H1 (cell line): Measurements from ENCODE around the gene IQCK. TPM values are rescaled to one million over a fixed set of nuclear protein-coding genes. Genes with fewer than 3 reads are reported as not detected.
A peak's percentile ranks its signal among the peaks of the same experiment; 100 is the strongest.

Experiments
- CTCF ChIA-PET: fragments of 300-600 bp; sonication (Branson Sonifier 250); formaldehyde crosslinking; loops from one replicate; lab custom pipeline; 2021; ENCODE audit not compliant: partially characterized antibody; lab: Charles Lee
- POLR2A ChIA-PET: fragments of 300-600 bp; sonication (Branson Sonifier 250); formaldehyde crosslinking; loops from one replicate; lab custom pipeline; 2021; ENCODE audit warnings: inconsistent platforms; ENCODE audit not compliant: partially characterized antibody; lab: Charles Lee
- DNase-seq, 2 experiments: peaks; one replicate each; pipeline versions ENCODE4 v3.0.0 to v3.0.0-alpha.2; 2010 to 2022; ENCODE audit warnings: low spot score in 2 of 2, low read depth in 1 of 2, mixed read lengths in 1 of 2
- FAIRE-seq: peaks from 2 replicates; lab custom pipeline; 2011; peaks lifted over from hg19 to GRCh38; lab: Jason Lieb, UNC
- H2AFZ ChIP-seq: 2 replicates; pipeline ENCODE4 v1.8.1; 2012; ENCODE audit warnings: low read length, inconsistent platforms
- H2AK5ac ChIP-seq: 2 replicates; pipeline ENCODE4 v1.6.1; 2013; ENCODE audit warnings: low read depth, low read length
- H2BK120ac ChIP-seq: replicated peaks from 2 replicates; pipeline ENCODE3; 2013; ENCODE audit warnings: low read depth, low read length, inconsistent platforms
- H2BK12ac ChIP-seq: 2 replicates; pipeline ENCODE4 v1.6.1; 2013; ENCODE audit warnings: low read depth, low read length
- H2BK15ac ChIP-seq: 2 replicates; pipeline ENCODE4 v1.6.1; 2013; ENCODE audit warnings: low read length
- H2BK20ac ChIP-seq: 2 replicates; pipeline ENCODE4 v1.6.1; 2013; ENCODE audit warnings: low read length
- H2BK5ac ChIP-seq: 2 replicates; pipeline ENCODE4 v1.6.1; 2013; ENCODE audit warnings: low read depth, low read length
- H3K14ac ChIP-seq: 2 replicates; pipeline ENCODE4 v1.6.1; 2013; ENCODE audit warnings: inconsistent platforms; ENCODE audit not compliant: insufficient read length
- H3K18ac ChIP-seq: 2 replicates; pipeline ENCODE4 v1.6.1; 2013; ENCODE audit warnings: low read length; ENCODE audit errors: extremely low read depth
- H3K23ac ChIP-seq: 2 replicates; pipeline ENCODE4 v1.6.1; 2013; ENCODE audit warnings: inconsistent platforms; ENCODE audit not compliant: insufficient read length
- H3K23me2 ChIP-seq: 2 replicates; pipeline ENCODE4 v1.6.1; 2013; ENCODE audit warnings: low read depth, low read length
- H3K27ac ChIP-seq: 2 replicates; pipeline ENCODE4 v1.6.1; 2011; ENCODE audit warnings: low read depth, low read length, inconsistent platforms
- H3K27me3 ChIP-seq, 4 experiments: replicated peaks in 1 of 4; 1 replicate in 1 of 4; 2 replicates in 3 of 4; pipeline versions ENCODE4 v1.6.1 to v1.8.1; 2011 to 2013; ENCODE audit warnings: low read length in 3 of 4, mild to moderate bottlenecking in 3 of 4, inconsistent platforms in 2 of 4, mixed read lengths in 2 of 4, moderate library complexity in 1 of 4; ENCODE audit not compliant: control insufficient read depth in 3 of 4, insufficient read depth in 3 of 4; ENCODE audit errors: extremely low read depth in 1 of 4
- H3K36me3 ChIP-seq, 4 experiments: 2 replicates each; pipeline versions ENCODE4 v1.6.1 to v1.8.1; 2011 to 2013; ENCODE audit warnings: mild to moderate bottlenecking in 4 of 4, low read length in 3 of 4, moderate library complexity in 2 of 4, control low read depth in 1 of 4, inconsistent platforms in 1 of 4; ENCODE audit not compliant: insufficient read depth in 4 of 4, control insufficient read depth in 2 of 4
- H3K4ac ChIP-seq: replicated peaks from 2 replicates; pipeline ENCODE3; 2013; ENCODE audit warnings: low read length, low read depth, mixed read lengths, inconsistent platforms; ENCODE audit not compliant: insufficient read length
- H3K4me1 ChIP-seq, 4 experiments: replicated peaks in 1 of 4; 1 replicate in 1 of 4; 2 replicates in 3 of 4; pipeline versions ENCODE4 v1.6.1 to v1.8.1; 2011 to 2013; ENCODE audit warnings: low read length in 3 of 4, inconsistent platforms in 2 of 4, mixed read lengths in 1 of 4; ENCODE audit not compliant: insufficient read depth in 4 of 4, control insufficient read depth in 3 of 4
- H3K4me2 ChIP-seq, 2 experiments: 2 replicates each; pipeline versions ENCODE4 v1.6.1 to v1.8.1; 2011 to 2013; ENCODE audit warnings: low read depth in 2 of 2, low read length in 2 of 2, control low read depth in 1 of 2, inconsistent platforms in 1 of 2, mild to moderate bottlenecking in 1 of 2; ENCODE audit not compliant: insufficient read depth in 1 of 2
- H3K4me3 ChIP-seq, 4 experiments: fragments of 200-600, 300-600 bp in 1 of 4; sonication (generic), shearing (Covaris generic), sonication (Bioruptor Twin) in 1 of 4; 2 replicates each; pipeline versions ENCODE4 v1.5.1 to v1.8.1; 2011 to 2016; ENCODE audit warnings: low read length in 4 of 4, low read depth in 3 of 4, control low read depth in 2 of 4, inconsistent platforms in 2 of 4, mild to moderate bottlenecking in 2 of 4, mixed read lengths in 1 of 4, moderate library complexity in 1 of 4; ENCODE audit not compliant: insufficient read depth in 2 of 4; ENCODE audit errors: extremely low read depth in 1 of 4
- H3K56ac ChIP-seq: replicated peaks from 2 replicates; pipeline ENCODE3; 2013; ENCODE audit warnings: low read depth, mild to moderate bottlenecking, mixed read lengths, low read length, inconsistent platforms; ENCODE audit not compliant: insufficient read length
- H3K79me1 ChIP-seq: 2 replicates; pipeline ENCODE4 v1.6.1; 2013; ENCODE audit warnings: low read depth, low read length, control low read depth
- H3K79me2 ChIP-seq, 2 experiments: 2 replicates each; pipeline versions ENCODE4 v1.6.1 to v1.8.1; 2012 to 2013; ENCODE audit warnings: low read length in 2 of 2, mild to moderate bottlenecking in 2 of 2, inconsistent platforms in 1 of 2; ENCODE audit not compliant: insufficient read depth in 2 of 2, control insufficient read depth in 1 of 2
- H3K9ac ChIP-seq, 4 experiments: replicated peaks in 1 of 4; 1 replicate in 1 of 4; 2 replicates in 3 of 4; pipeline versions ENCODE4 v1.6.1 to v1.8.1; 2011 to 2013; ENCODE audit warnings: low read depth in 3 of 4, low read length in 3 of 4, control low read depth in 2 of 4, mild to moderate bottlenecking in 2 of 4, moderate library complexity in 2 of 4, inconsistent platforms in 1 of 4; ENCODE audit errors: extremely low read depth in 1 of 4
- H3K9me3 ChIP-seq, 2 experiments: 2 replicates each; pipeline versions ENCODE4 v1.6.1 to v1.8.1; 2012 to 2013; ENCODE audit warnings: mild to moderate bottlenecking in 2 of 2, moderate library complexity in 2 of 2, control low read depth in 1 of 2, inconsistent platforms in 1 of 2, low read depth in 1 of 2, low read length in 1 of 2, mixed read lengths in 1 of 2; ENCODE audit not compliant: insufficient read depth in 2 of 2
- H4K20me1 ChIP-seq, 2 experiments: replicated peaks in 1 of 2; 2 replicates each; pipeline versions ENCODE3 to v1.8.1; 2011 to 2013; ENCODE audit warnings: inconsistent platforms in 2 of 2, low read length in 2 of 2, mild to moderate bottlenecking in 1 of 2; ENCODE audit not compliant: insufficient read depth in 2 of 2, control insufficient read depth in 1 of 2
- H4K5ac ChIP-seq: 2 replicates; pipeline ENCODE4 v1.6.1; 2013; ENCODE audit warnings: low read length, low read depth, mixed read lengths, inconsistent platforms; ENCODE audit not compliant: insufficient read length
- H4K8ac ChIP-seq: 2 replicates; pipeline ENCODE4 v1.8.0; 2013; ENCODE audit warnings: mild to moderate bottlenecking, moderate library complexity, low read length, inconsistent platforms; ENCODE audit not compliant: insufficient read depth; ENCODE audit errors: extremely low read depth
- H4K91ac ChIP-seq: replicated peaks from 2 replicates; pipeline ENCODE3; 2013; ENCODE audit warnings: low read length, mixed read lengths, inconsistent platforms; ENCODE audit not compliant: insufficient read length
- ATF2 ChIP-seq: IDR thresholded peaks from 2 replicates; pipeline ENCODE4 v1.6.1; 2012; ENCODE audit warnings: low read length, inconsistent platforms
- BRCA1 ChIP-seq: IDR thresholded peaks from 2 replicates; pipeline ENCODE4 v1.6.1; 2012; ENCODE audit warnings: low read depth, low read length, improper control_type of control experiment
- CTBP2 ChIP-seq: IDR thresholded peaks from 2 replicates; pipeline ENCODE4 v1.7.0; 2011; ENCODE audit warnings: borderline replicate concordance, mild to moderate bottlenecking, moderate library complexity, mixed read lengths, low read length; ENCODE audit not compliant: insufficient read depth, insufficient read length
- GABPA ChIP-seq: IDR thresholded peaks from 2 replicates; pipeline ENCODE4 v1.6.1; 2011; ENCODE audit warnings: mild to moderate bottlenecking, low read length, moderate library complexity, borderline replicate concordance; ENCODE audit not compliant: insufficient read depth
- KDM5A ChIP-seq: fragments of 200-600 bp; IDR thresholded peaks from 2 replicates; pipeline ENCODE4 v1.7.1; 2012; ENCODE audit warnings: mild to moderate bottlenecking, low read length, inconsistent platforms, mixed read lengths
- NRF1 ChIP-seq: IDR thresholded peaks from 2 replicates; pipeline ENCODE4 v1.6.1; 2011; ENCODE audit warnings: mild to moderate bottlenecking, low read depth, low read length, improper control_type of control experiment
- RNF2 ChIP-seq: fragments of 200-900, 300-1000 bp; sonication (generic); IDR thresholded peaks from 2 replicates; pipeline ENCODE4 v1.7.1; 2016; ENCODE audit warnings: borderline replicate concordance, low read depth, mild to moderate bottlenecking, antibody characterized with exemption, low read length; ENCODE audit not compliant: poor library complexity, severe bottlenecking; ENCODE audit errors: missing control alignments
- SIX5 ChIP-seq: IDR thresholded peaks from 2 replicates; pipeline ENCODE4 v1.6.1; 2011; ENCODE audit warnings: mild to moderate bottlenecking, low read depth, low read length
- WGBS, 2 experiments: shearing (Covaris generic) in 1 of 2; methylation state at CpG; one replicate each; pipeline versions ENCODE4 v1.1.6 to v1.1.7; 2013 to 2015; ENCODE audit warnings: low lambda C conversion rate in 2 of 2, mixed read lengths in 2 of 2, inconsistent platforms in 1 of 2, low coverage in 1 of 2, missing lambda C conversion rate in 1 of 2; ENCODE audit not compliant: insufficient replicate concordance in 2 of 2, insufficient coverage in 1 of 2, insufficient read length in 1 of 2; ENCODE audit errors: extremely low coverage in 1 of 2, missing lambda C conversion rate in 1 of 2; 5-methylcytosine and 5-hydroxymethylcytosine counted together
- polyA plus RNA-seq, 7 experiments: library from polyadenylated mRNA; depleted of rRNA in 3 of 7; stranded (reverse) in 5 of 7; unstranded in 2 of 7; fragments of >200 nt in 5 of 7; fragments of 200-250 nt in 2 of 7; gene quantifications; 1 replicate in 5 of 7; 2 replicates in 1 of 7; 4 replicates in 1 of 7; pipeline versions ENCODE4 v1.2.1 to v1.2.3, GENCODE V29; 2011 to 2013; ENCODE audit warnings: missing spikeins in 2 of 7, mixed read lengths in 2 of 7
- total RNA-seq: library from RNA; stranded (reverse); fragmentation: NEBNext Ultra II Directional; extraction: Animal tissue kit (Norgen Biotek cat#: 25700); gene quantifications from 2 replicates; pipeline ENCODE4 v1.2.1, GENCODE V29; 2021

IQCK gene
- total and polyA plus RNA-seq, 2 of the 8 experiments (the other 6 are each of a cell fraction or from before 2014, with no cell fraction given) = 6.2 to 9.3 TPM

- Histone ChIP-seq H3K23me2 (0 out of 2 replicates have a peak, but pooled peaks cover 3% of the 10 kb centered on the region), H3K23ac (no peak overlapping the region), H4K5ac (no peak overlapping the region), H3K4ac (no peak overlapping the region), H3K27ac (no peak overlapping the region), H4K8ac (no peak overlapping the region), H3K18ac (no peak overlapping the region), H2AFZ (no peak overlapping the region), H2BK20ac (no peak overlapping the region), H2AK5ac (no peak overlapping the region), H3K79me2 (no peaks in the 10 kb centered on the region), H3K4me3 (no peak overlapping the region), H3K4me1 (no peaks in the 10 kb centered on the region; a peak in 1 of 7 replicates), H2BK5ac (no peak overlapping the region), H3K9me3 (peaks cover 5 to 7% of the 10 kb centered on the region in 2 experiments; a peak in 3 of 4 replicates), H2BK12ac (0 out of 2 replicates have a peak overlapping the region, but pooled peaks have one; percentile 50), H4K91ac (no peak overlapping the region), H3K14ac (no peak overlapping the region), H3K56ac (no peak overlapping the region), H3K27me3 (no peaks in the 10 kb centered on the region), H3K9ac (no peak overlapping the region), H3K4me2 (no peak overlapping the region), H3K36me3 (no peaks in the 10 kb centered on the region), H2BK120ac (no peak overlapping the region), H2BK15ac (no peak overlapping the region), H3K79me1 (no peaks in the 10 kb centered on the region), H4K20me1 (no peaks in the 10 kb centered on the region)
- WGBS, 2 experiments = 83% methylated on average over 4 of the region's 4 CpGs; no CpG with 5 or more reads in 1 of the 2 experiments
- POLR2A ChIA-PET = no interaction called here
- TF ChIP-seq ATF2 (no peak), SIX5 (no peak), BRCA1 (no peak), RNF2 (no peak), NRF1 (no peak), GABPA (no peak), CTBP2 (no peak), KDM5A (no peak)
- FAIRE-seq (no peak), DNase-seq (no peak)
- CTCF ChIA-PET = interaction anchor here (0.6 to 1.3 kb wide), 4 partner anchors 11 to 187 kb away, joined by 3 read pairs; no protein-coding TSS in a partner anchor
Measured at GRCh38 chr16:19771796-19772195, 53.7 kb downstream of the IQCK start.
